ENCODE measurements around the gene TRIO. TPM values are rescaled to one million over a fixed set of nuclear protein-coding genes. Genes with fewer than 3 reads are reported as not detected.

The TRIO gene
- polyA plus RNA-seq, 1 donor (not counting 4 experiments of a cell fraction or from before 2014, with no cell fraction given): 57.2 TPM

DNA sequence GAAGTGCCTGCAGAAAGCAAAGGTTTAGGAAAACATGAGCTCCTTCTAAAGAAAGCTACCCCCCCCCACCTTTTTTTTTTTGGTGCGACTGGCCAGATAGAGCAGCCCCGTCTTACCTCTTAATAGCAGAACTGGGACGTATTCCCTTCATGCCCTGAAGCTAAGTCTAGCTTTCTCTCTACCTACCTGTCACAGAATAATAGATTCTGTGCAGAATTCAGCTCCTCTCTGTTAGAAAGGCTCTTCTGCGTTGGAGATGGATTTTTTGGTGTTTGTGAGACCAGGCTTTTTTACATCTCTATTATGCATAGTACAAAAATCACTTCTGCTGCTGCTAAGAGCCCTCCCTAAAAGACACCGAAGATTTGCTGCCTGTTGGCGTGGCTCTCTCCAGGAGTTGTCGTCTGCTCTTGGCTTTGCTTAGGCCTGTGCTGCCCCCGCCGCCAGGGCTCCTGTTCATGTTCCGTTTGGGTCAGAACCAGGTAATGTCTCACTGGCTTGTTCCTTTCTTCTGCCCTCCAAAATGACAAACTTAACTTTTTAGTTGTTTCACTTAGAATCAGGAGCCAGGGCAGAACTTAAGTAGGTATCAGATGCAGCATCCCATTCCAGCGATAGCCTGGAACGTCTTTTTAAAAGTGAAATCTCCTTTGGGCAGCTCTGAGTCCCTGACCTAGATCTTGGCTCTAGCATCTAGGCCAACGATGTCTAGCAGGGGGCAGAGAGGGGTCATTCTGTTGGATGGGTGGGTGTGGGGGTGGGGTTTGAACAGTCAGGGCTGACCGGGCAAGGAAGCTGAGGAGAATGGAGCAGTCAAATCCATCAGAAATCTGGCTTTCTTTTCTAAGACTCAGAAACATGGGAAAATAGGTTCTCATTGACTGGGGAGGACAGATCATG, 2.5 kb downstream of the TRIO start:
- H3K79me2 ChIP-seq (ENCODE audit: control insufficient read depth, insufficient read depth, low read length): peaks cover 71% of the 10 kb centered on the region
- peak overlapping the region; percentile 94 for H3K9ac ChIP-seq (ENCODE audit: control insufficient read depth, extremely low read depth, insufficient read depth, low read length)
- no peaks in the 10 kb centered on the region for H3K27me3 ChIP-seq (ENCODE audit: control insufficient read depth, extremely low read depth, insufficient read depth, low read length)
- H3K36me3 ChIP-seq (ENCODE audit: control insufficient read depth in 2 of 2, extremely low read depth in 1 of 2, insufficient read depth in 2 of 2, low read length in 2 of 2): no peaks in the 10 kb centered on the region
- FAIRE-seq (no peak), DNase-seq (ENCODE audit: low read depth, low spot score) (no peak)
- TF ChIP-seq CTCF (optimal IDR thresholded peaks at IDR 0.05 in 1 of 3, IDR thresholded peaks at IDR 0.05 in 1 of 3, conservative IDR thresholded peaks at IDR 0.05 in 1 of 3; ENCODE audit: extremely low read depth in 1 of 3, insufficient read depth in 2 of 3, low read length in 3 of 3): no peak
- no peak for TF ChIP-seq EZH2 (IDR thresholded peaks at IDR 0.05; ENCODE audit: low read length)
- H3K27ac ChIP-seq (ENCODE audit: control insufficient read depth, insufficient read depth, low read length): peak overlapping the region; percentile 90
- H3K9me3 ChIP-seq (ENCODE audit: control insufficient read depth, low read depth, low read length): no peaks in the 10 kb centered on the region
- peaks cover 38% of the 10 kb centered on the region for H3K4me1 ChIP-seq (ENCODE audit: control insufficient read depth, extremely low read depth, insufficient read depth, low read length)
- peaks cover 6% of the 10 kb centered on the region for H3K9me1 ChIP-seq (ENCODE audit: control insufficient read depth, extremely low read depth, insufficient read depth, low read length)
- H3K4me3 ChIP-seq (ENCODE audit: control insufficient read depth in 2 of 3, extremely low read depth in 1 of 3, insufficient read depth in 2 of 3, low read depth in 1 of 3, low read length in 3 of 3): peak overlapping the region; percentile 89 to 95 (median 94)
- H3K4me2 ChIP-seq (ENCODE audit: control insufficient read depth, extremely low read depth, insufficient read depth, low read depth, low read length): peak overlapping the region; percentile 98
- H2AFZ ChIP-seq (ENCODE audit: control insufficient read depth, low read length): no peak overlapping the region
- dilution Hi-C loops (cut with MboI; ENCODE audit: extremely low pct_ligation_motif_present, low sequenced_read_pairs): no loop called here
- peaks cover 44% of the 10 kb centered on the region for H4K20me1 ChIP-seq (ENCODE audit: control insufficient read depth, extremely low read depth, insufficient read depth, low read length)

GRCh38 chr5:14146725-14147124, 3.6 kb downstream of the TRIO start:
- H3K79me2 ChIP-seq (ENCODE audit: control insufficient read depth, insufficient read depth, low read length): peaks cover 81% of the 10 kb centered on the region
- FAIRE-seq: no peak
- no peak for DNase-seq (ENCODE audit: low read depth, low spot score)

More at GRCh38 chr5:14146725-14147124, 3.6 kb downstream of the TRIO start:
- H3K9me3 ChIP-seq (ENCODE audit: control insufficient read depth, low read depth, low read length): no peaks in the 10 kb centered on the region
- H4K20me1 ChIP-seq (ENCODE audit: control insufficient read depth, extremely low read depth, insufficient read depth, low read length): peaks cover 47% of the 10 kb centered on the region
- dilution Hi-C loops (cut with MboI; ENCODE audit: extremely low pct_ligation_motif_present, low sequenced_read_pairs): no loop called here
- no peak for TF ChIP-seq CTCF (optimal IDR thresholded peaks at IDR 0.05 in 1 of 3, IDR thresholded peaks at IDR 0.05 in 1 of 3, conservative IDR thresholded peaks at IDR 0.05 in 1 of 3; ENCODE audit: extremely low read depth in 1 of 3, insufficient read depth in 2 of 3, low read length in 3 of 3)
- no peak for TF ChIP-seq EZH2 (IDR thresholded peaks at IDR 0.05; ENCODE audit: low read length)
- peaks cover 8% of the 10 kb centered on the region for H3K9me1 ChIP-seq (ENCODE audit: control insufficient read depth, extremely low read depth, insufficient read depth, low read length)
- no peak overlapping the region for H2AFZ ChIP-seq (ENCODE audit: control insufficient read depth, low read length)
- H3K4me3 ChIP-seq (ENCODE audit: control insufficient read depth in 2 of 3, extremely low read depth in 1 of 3, insufficient read depth in 2 of 3, low read depth in 1 of 3, low read length in 3 of 3): peak overlapping the region; percentile 45 to 95 (median 94)
- H3K27me3 ChIP-seq (ENCODE audit: control insufficient read depth, extremely low read depth, insufficient read depth, low read length): no peaks in the 10 kb centered on the region
- peak overlapping the region; percentile 27 for H3K27ac ChIP-seq (ENCODE audit: control insufficient read depth, insufficient read depth, low read length)
- no peaks in the 10 kb centered on the region for H3K36me3 ChIP-seq (ENCODE audit: control insufficient read depth in 2 of 2, extremely low read depth in 1 of 2, insufficient read depth in 2 of 2, low read length in 2 of 2)
- H3K4me2 ChIP-seq (ENCODE audit: control insufficient read depth, extremely low read depth, insufficient read depth, low read depth, low read length): peak overlapping the region; percentile 98
- peak overlapping the region; percentile 94 for H3K9ac ChIP-seq (ENCODE audit: control insufficient read depth, extremely low read depth, insufficient read depth, low read length)
- H3K4me1 ChIP-seq (ENCODE audit: control insufficient read depth, extremely low read depth, insufficient read depth, low read length): peaks cover 38% of the 10 kb centered on the region

All from keratinocyte (primary cell).